ENCODE data around the gene UBIAD1.
"Not testable (repeated sequence)": the region's sequence is repeated elsewhere in the genome, so short reads cannot be mapped to it uniquely, and the experiment has no call there.

UBIAD1 gene

GRCh38 chr1:11267350-11268337, 5.4 kb upstream of the UBIAD1 start:
- not testable (repeated sequence) for DNase-seq (ENCODE audit: low spot score); H2AK5ac ChIP-seq (ENCODE audit: low read depth, low read length); H3K36me3 ChIP-seq (replicated peaks in 1 of 2; ENCODE audit: control insufficient read depth in 2 of 2, insufficient read depth in 2 of 2, low read length in 2 of 2); H3K9me3 ChIP-seq (replicated peaks in 1 of 2; ENCODE audit: control insufficient read depth in 2 of 2, insufficient read depth in 1 of 2, low read depth in 1 of 2, low read length in 2 of 2); H4K8ac ChIP-seq (ENCODE audit: low read depth, low read length); H2AFZ ChIP-seq (ENCODE audit: low read length); H3K4ac ChIP-seq (ENCODE audit: low read length); H3K79me1 ChIP-seq (ENCODE audit: low read depth, low read length); H3K18ac ChIP-seq (ENCODE audit: low read length); H2BK12ac ChIP-seq (ENCODE audit: low read length); H3K4me3 ChIP-seq (ENCODE audit: low read length in 2 of 2); H3K4me2 ChIP-seq (ENCODE audit: insufficient read depth, low read length, poor library complexity, severe bottlenecking); H3K23ac ChIP-seq (ENCODE audit: low read depth, low read length, poor library complexity); H3K27ac ChIP-seq (replicated peaks; ENCODE audit: low read length); H2BK15ac ChIP-seq (ENCODE audit: low read length); H3K14ac ChIP-seq (ENCODE audit: low read length); H2BK5ac ChIP-seq (ENCODE audit: low read length); H3K4me1 ChIP-seq (ENCODE audit: control insufficient read depth in 2 of 2, insufficient read depth in 1 of 2, low read depth in 1 of 2, low read length in 2 of 2); H4K91ac ChIP-seq (ENCODE audit: low read depth, low read length, poor library complexity); H2BK120ac ChIP-seq (ENCODE audit: low read depth, low read length); H3K9ac ChIP-seq (ENCODE audit: low read depth, low read length, poor library complexity); H3K27me3 ChIP-seq (ENCODE audit: control insufficient read depth in 3 of 3, insufficient read depth in 3 of 3, low read depth in 1 of 3, low read length in 3 of 3)
- 100% methylated on average over 1 of the region's 19 CpGs; no CpG with 5 or more reads in 1 of the 2 donors for WGBS, 2 donors (ENCODE audit: extremely low coverage in 2 of 2, insufficient read length in 2 of 2, insufficient replicate concordance in 1 of 2)

DNA sequence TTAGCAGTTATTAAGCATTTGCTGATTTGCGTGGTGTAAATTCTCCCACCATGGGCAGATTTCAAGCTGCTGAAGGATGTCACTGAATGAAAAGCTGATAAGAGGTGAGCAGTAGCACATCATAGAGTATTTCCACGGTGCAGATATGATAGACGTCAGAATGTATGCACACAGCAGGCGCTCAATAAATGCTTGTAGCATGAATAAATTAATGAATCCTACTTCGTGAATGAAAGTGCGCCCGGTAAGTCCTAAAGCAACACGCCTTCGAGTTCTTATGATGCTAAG, 510 bp upstream of the UBIAD1 start:
- Histone ChIP-seq H3K4me1 (ENCODE audit: control insufficient read depth in 2 of 2, insufficient read depth in 1 of 2, low read depth in 1 of 2, low read length in 2 of 2) (peaks cover 0 to 5% of the 10 kb centered on the region in 2 donors), H4K8ac (ENCODE audit: low read depth, low read length) (no peak overlapping the region), H3K27me3 (ENCODE audit: control insufficient read depth in 3 of 3, insufficient read depth in 3 of 3, low read depth in 1 of 3, low read length in 3 of 3) (no peaks in the 10 kb centered on the region), H2BK12ac (ENCODE audit: low read length) (no peak overlapping the region), H2AFZ (ENCODE audit: low read length) (peak overlapping the region; percentile 30), H3K9ac (ENCODE audit: low read depth, low read length, poor library complexity) (no peak overlapping the region), H2BK5ac (ENCODE audit: low read length) (no peak overlapping the region), H3K36me3 (replicated peaks in 1 of 2; ENCODE audit: control insufficient read depth in 2 of 2, insufficient read depth in 2 of 2, low read length in 2 of 2) (peaks cover 0 to 18% of the 10 kb centered on the region in 2 donors), H3K4me3 (ENCODE audit: low read length in 2 of 2) (peak overlapping the region in 1 of 2 donors; percentile 16), H3K14ac (ENCODE audit: low read length) (no peak overlapping the region), H4K91ac (ENCODE audit: low read depth, low read length, poor library complexity) (no peak overlapping the region), H2BK120ac (ENCODE audit: low read depth, low read length) (no peak overlapping the region), H3K4ac (ENCODE audit: low read length) (no peak overlapping the region), H3K27ac (replicated peaks; ENCODE audit: low read length) (peak overlapping the region; percentile 50), H3K79me1 (ENCODE audit: low read depth, low read length) (peaks cover 5% of the 10 kb centered on the region), H3K18ac (ENCODE audit: low read length) (no peak overlapping the region), H3K9me3 (replicated peaks in 1 of 2; ENCODE audit: control insufficient read depth in 2 of 2, insufficient read depth in 1 of 2, low read depth in 1 of 2, low read length in 2 of 2) (no peaks in the 10 kb centered on the region), H3K23ac (ENCODE audit: low read depth, low read length, poor library complexity) (no peak overlapping the region), H2BK15ac (ENCODE audit: low read length) (no peak overlapping the region), H2AK5ac (ENCODE audit: low read depth, low read length) (no peak overlapping the region), H3K4me2 (ENCODE audit: insufficient read depth, low read length, poor library complexity, severe bottlenecking) (no peak overlapping the region)
- no CpG with 5 or more reads among the region's 9 CpGs for WGBS, 2 donors (ENCODE audit: extremely low coverage in 2 of 2, insufficient read length in 2 of 2, insufficient replicate concordance in 1 of 2)
- no peak for DNase-seq (ENCODE audit: low spot score)

DNA sequence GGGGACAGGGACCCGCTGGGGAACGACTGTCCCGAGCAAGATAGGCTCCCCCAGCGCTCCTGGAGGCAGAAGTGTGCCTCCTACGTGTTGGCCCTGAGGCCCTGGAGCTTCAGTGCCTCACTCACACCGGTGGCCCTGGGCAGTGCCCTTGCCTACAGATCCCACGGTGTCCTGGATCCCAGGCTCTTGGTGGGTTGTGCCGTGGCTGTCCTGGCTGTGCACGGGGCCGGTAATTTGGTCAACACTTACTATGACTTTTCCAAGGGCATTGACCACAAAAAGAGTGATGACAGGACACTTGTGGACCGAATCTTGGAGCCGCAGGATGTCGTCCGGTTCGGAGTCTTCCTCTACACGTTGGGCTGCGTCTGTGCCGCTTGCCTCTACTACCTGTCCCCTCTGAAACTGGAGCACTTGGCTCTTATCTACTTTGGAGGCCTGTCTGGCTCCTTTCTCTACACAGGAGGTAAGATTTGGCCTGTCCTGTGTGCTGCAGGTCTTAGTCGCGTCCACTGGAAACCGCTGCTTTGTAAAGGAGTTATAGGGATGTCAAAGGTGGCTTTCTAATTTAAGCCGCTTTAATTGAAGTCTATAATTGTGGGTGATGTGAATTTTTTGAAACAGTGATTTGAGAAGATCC, 717 bp downstream of the UBIAD1 start:
- H2BK15ac ChIP-seq (ENCODE audit: low read length) = peak overlapping the region; percentile 83
- H3K4me1 ChIP-seq (ENCODE audit: control insufficient read depth in 2 of 2, insufficient read depth in 1 of 2, low read depth in 1 of 2, low read length in 2 of 2) = peaks cover 0 to 5% of the 10 kb centered on the region in 2 donors
- H3K18ac ChIP-seq (ENCODE audit: low read length) = peak overlapping the region; percentile 100
- H2AK5ac ChIP-seq (ENCODE audit: low read depth, low read length) = peak overlapping the region; percentile 88
- H3K9ac ChIP-seq (ENCODE audit: low read depth, low read length, poor library complexity) = peak overlapping the region; percentile 97
- H3K79me1 ChIP-seq (ENCODE audit: low read depth, low read length) = peaks cover 5% of the 10 kb centered on the region
- no peak overlapping the region for H3K4ac ChIP-seq (ENCODE audit: low read length)
- H3K9me3 ChIP-seq (replicated peaks in 1 of 2; ENCODE audit: control insufficient read depth in 2 of 2, insufficient read depth in 1 of 2, low read depth in 1 of 2, low read length in 2 of 2) = no peaks in the 10 kb centered on the region
- H3K4me2 ChIP-seq (ENCODE audit: insufficient read depth, low read length, poor library complexity, severe bottlenecking) = peak overlapping the region; percentile 78
- H3K14ac ChIP-seq (ENCODE audit: low read length) = no peak overlapping the region
- no CpG with 5 or more reads among the region's 22 CpGs for WGBS, 2 donors (ENCODE audit: extremely low coverage in 2 of 2, insufficient read length in 2 of 2, insufficient replicate concordance in 1 of 2)
- H3K36me3 ChIP-seq (replicated peaks in 1 of 2; ENCODE audit: control insufficient read depth in 2 of 2, insufficient read depth in 2 of 2, low read length in 2 of 2) = peaks cover 0 to 29% of the 10 kb centered on the region in 2 donors
- no peak overlapping the region for H4K8ac ChIP-seq (ENCODE audit: low read depth, low read length)
- H2BK12ac ChIP-seq (ENCODE audit: low read length) = no peak overlapping the region
- no peak overlapping the region for H2BK120ac ChIP-seq (ENCODE audit: low read depth, low read length)
- H2BK5ac ChIP-seq (ENCODE audit: low read length) = peak overlapping the region; percentile 93
- H4K91ac ChIP-seq (ENCODE audit: low read depth, low read length, poor library complexity) = no peak overlapping the region
- DNase-seq (ENCODE audit: low spot score) = no peak
- peak overlapping the region; percentile 34 for H3K23ac ChIP-seq (ENCODE audit: low read depth, low read length, poor library complexity)
- H2AFZ ChIP-seq (ENCODE audit: low read length) = peak overlapping the region; percentile 100
- peak overlapping the region; percentile 83 for H3K27ac ChIP-seq (replicated peaks; ENCODE audit: low read length)
- no peaks in the 10 kb centered on the region for H3K27me3 ChIP-seq (ENCODE audit: control insufficient read depth in 3 of 3, insufficient read depth in 3 of 3, low read depth in 1 of 3, low read length in 3 of 3)
- peak overlapping the region; percentile 89 to 98 for H3K4me3 ChIP-seq (ENCODE audit: low read length in 2 of 2)

DNA sequence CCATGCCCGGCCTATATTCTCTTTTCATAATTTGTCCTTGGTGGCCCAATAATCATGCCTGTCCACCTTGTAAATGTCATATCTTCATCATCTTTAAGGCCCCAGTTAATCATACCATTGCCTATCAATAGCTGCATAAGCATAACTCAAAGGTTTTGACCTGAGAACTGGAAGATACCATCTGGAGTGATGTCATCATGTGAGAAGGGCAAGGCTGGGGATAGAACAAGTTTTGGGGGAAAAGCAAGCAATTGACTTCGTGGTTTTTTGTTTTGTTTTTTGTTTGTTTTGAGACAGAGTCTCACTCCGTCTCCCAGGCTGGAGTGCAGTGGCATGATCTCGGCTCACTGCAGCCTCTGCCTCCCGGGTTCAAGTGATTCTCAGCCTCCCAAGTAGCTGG, 6.2 kb downstream of the UBIAD1 start:
- peaks cover 0 to 54% of the 10 kb centered on the region in 2 donors for H3K36me3 ChIP-seq (replicated peaks in 1 of 2; ENCODE audit: control insufficient read depth in 2 of 2, insufficient read depth in 2 of 2, low read length in 2 of 2)
- H3K4me3 ChIP-seq (ENCODE audit: low read length in 2 of 2) = no peak overlapping the region
- H4K8ac ChIP-seq (ENCODE audit: low read depth, low read length) = no peak overlapping the region
- no peaks in the 10 kb centered on the region for H3K4me1 ChIP-seq (ENCODE audit: control insufficient read depth in 2 of 2, insufficient read depth in 1 of 2, low read depth in 1 of 2, low read length in 2 of 2)
- no peak overlapping the region for H2AFZ ChIP-seq (ENCODE audit: low read length)
- H2BK120ac ChIP-seq (ENCODE audit: low read depth, low read length) = no peak overlapping the region
- H2AK5ac ChIP-seq (ENCODE audit: low read depth, low read length) = no peak overlapping the region
- H2BK12ac ChIP-seq (ENCODE audit: low read length) = no peak overlapping the region
- H2BK5ac ChIP-seq (ENCODE audit: low read length) = no peak overlapping the region
- H3K4me2 ChIP-seq (ENCODE audit: insufficient read depth, low read length, poor library complexity, severe bottlenecking) = no peak overlapping the region
- H3K23ac ChIP-seq (ENCODE audit: low read depth, low read length, poor library complexity) = no peak overlapping the region
- no peak for DNase-seq (ENCODE audit: low spot score)
- H4K91ac ChIP-seq (ENCODE audit: low read depth, low read length, poor library complexity) = no peak overlapping the region
- no peaks in the 10 kb centered on the region for H3K79me1 ChIP-seq (ENCODE audit: low read depth, low read length)
- no peak overlapping the region for H3K4ac ChIP-seq (ENCODE audit: low read length)
- H3K9ac ChIP-seq (ENCODE audit: low read depth, low read length, poor library complexity) = no peak overlapping the region
- no CpG with 5 or more reads among the region's 5 CpGs for WGBS, 2 donors (ENCODE audit: extremely low coverage in 2 of 2, insufficient read length in 2 of 2, insufficient replicate concordance in 1 of 2)
- no peaks in the 10 kb centered on the region for H3K27me3 ChIP-seq (ENCODE audit: control insufficient read depth in 3 of 3, insufficient read depth in 3 of 3, low read depth in 1 of 3, low read length in 3 of 3)
- no peaks in the 10 kb centered on the region for H3K9me3 ChIP-seq (replicated peaks in 1 of 2; ENCODE audit: control insufficient read depth in 2 of 2, insufficient read depth in 1 of 2, low read depth in 1 of 2, low read length in 2 of 2)
- no peak overlapping the region for H2BK15ac ChIP-seq (ENCODE audit: low read length)
- H3K27ac ChIP-seq (replicated peaks; ENCODE audit: low read length) = no peak overlapping the region
- H3K14ac ChIP-seq (ENCODE audit: low read length) = no peak overlapping the region
- H3K18ac ChIP-seq (ENCODE audit: low read length) = no peak overlapping the region
